WERI-Rb-1 (cell line): Measurements from ENCODE around the gene LSM14B.

Experiments
- DNase-seq: peaks from one replicate; pipeline ENCODE4 v3.0.0-alpha.2; 2020
- H3K27ac ChIP-seq: fragments of 250-450 bp; sonication (Bioruptor Pico); 2 replicates; pipeline ENCODE4 v1.5.1; 2020; ENCODE audit warnings: mild to moderate bottlenecking, moderate library complexity
- H3K27me3 ChIP-seq: fragments of 250-450 bp; sonication (Bioruptor Pico); 2 replicates; pipeline ENCODE4 v1.5.1; 2021; ENCODE audit warnings: mild to moderate bottlenecking, low read depth, moderate library complexity; ENCODE audit not compliant: insufficient read depth, severe bottlenecking
- H3K36me3 ChIP-seq: fragments of 250-450 bp; sonication (Bioruptor Pico); 2 replicates; pipeline ENCODE4 v1.5.1; 2020; ENCODE audit warnings: mild to moderate bottlenecking, moderate library complexity
- H3K4me3 ChIP-seq: 2 replicates; pipeline ENCODE4 v1.5.1; 2011; ENCODE audit warnings: low read depth, mild to moderate bottlenecking, control low read depth, low read length
- H3K9me3 ChIP-seq: fragments of 250-450 bp; sonication (Bioruptor Pico); 2 replicates; pipeline ENCODE4 v1.5.1; 2021; ENCODE audit warnings: mild to moderate bottlenecking, moderate library complexity; ENCODE audit not compliant: severe bottlenecking
- TF ChIP-seq, protein P1 (sequence below): IDR thresholded peaks from 2 replicates; pipeline ENCODE4 v1.5.1; 2011; ENCODE audit warnings: low read depth, mild to moderate bottlenecking, control low read depth, inconsistent platforms, low read length

Gene LSM14B

DNA sequence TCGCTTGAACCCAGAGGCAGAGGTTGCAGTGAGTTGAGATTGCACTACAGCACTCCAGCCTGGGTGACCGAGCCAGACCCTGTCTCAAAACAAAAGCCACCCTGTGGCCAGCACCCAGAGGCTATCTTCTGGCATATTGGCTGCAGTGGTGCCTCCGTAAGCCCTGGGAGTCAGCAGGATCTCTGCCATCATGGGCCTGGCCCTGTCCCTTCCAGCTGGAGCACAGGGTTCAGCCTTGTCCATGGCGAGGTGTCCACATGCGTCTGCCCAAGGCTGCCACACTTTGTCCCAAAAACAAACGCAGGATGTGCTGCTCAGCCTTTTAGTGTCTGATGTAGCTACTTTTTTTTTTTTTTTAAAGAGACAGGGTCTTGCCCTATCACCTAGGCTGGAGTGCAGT lies 45.2 kb downstream of the LSM14B start:
- Histone ChIP-seq H3K4me3 (no peak overlapping the region), H3K36me3 (peaks cover 57% of the 10 kb centered on the region), H3K27ac (no peak overlapping the region), H3K27me3 (no peaks in the 10 kb centered on the region), H3K9me3 (no peaks in the 10 kb centered on the region)
- TF ChIP-seq, protein P1, sequence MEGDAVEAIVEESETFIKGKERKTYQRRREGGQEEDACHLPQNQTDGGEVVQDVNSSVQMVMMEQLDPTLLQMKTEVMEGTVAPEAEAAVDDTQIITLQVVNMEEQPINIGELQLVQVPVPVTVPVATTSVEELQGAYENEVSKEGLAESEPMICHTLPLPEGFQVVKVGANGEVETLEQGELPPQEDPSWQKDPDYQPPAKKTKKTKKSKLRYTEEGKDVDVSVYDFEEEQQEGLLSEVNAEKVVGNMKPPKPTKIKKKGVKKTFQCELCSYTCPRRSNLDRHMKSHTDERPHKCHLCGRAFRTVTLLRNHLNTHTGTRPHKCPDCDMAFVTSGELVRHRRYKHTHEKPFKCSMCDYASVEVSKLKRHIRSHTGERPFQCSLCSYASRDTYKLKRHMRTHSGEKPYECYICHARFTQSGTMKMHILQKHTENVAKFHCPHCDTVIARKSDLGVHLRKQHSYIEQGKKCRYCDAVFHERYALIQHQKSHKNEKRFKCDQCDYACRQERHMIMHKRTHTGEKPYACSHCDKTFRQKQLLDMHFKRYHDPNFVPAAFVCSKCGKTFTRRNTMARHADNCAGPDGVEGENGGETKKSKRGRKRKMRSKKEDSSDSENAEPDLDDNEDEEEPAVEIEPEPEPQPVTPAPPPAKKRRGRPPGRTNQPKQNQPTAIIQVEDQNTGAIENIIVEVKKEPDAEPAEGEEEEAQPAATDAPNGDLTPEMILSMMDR = no peak
- no peak for DNase-seq

DNA sequence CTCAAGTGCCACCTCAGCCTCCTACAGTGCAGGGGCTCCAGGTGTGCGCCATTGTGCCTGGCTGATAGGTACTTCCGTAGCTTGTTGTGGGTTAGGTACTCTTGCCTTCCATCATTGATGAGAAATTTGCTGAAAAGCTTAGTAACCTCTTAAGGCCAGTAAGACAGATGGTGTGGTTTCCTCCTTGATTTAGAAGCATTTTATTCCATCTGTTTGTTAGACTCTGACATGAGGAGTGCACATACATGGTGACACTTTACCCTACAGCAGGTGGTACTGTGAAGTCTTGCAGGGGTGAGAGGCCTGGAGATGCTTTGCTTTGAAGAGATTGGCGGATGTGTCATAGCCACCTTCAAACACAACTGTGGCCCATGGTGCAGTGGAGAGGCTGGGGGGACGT lies 45.8 kb downstream of the LSM14B start:
- Histone ChIP-seq H3K27ac (no peak overlapping the region), H3K36me3 (peaks cover 53% of the 10 kb centered on the region), H3K9me3 (no peaks in the 10 kb centered on the region), H3K27me3 (no peaks in the 10 kb centered on the region), H3K4me3 (no peak overlapping the region)
- TF ChIP-seq, protein P1 = no peak
- DNase-seq = no peak

DNA sequence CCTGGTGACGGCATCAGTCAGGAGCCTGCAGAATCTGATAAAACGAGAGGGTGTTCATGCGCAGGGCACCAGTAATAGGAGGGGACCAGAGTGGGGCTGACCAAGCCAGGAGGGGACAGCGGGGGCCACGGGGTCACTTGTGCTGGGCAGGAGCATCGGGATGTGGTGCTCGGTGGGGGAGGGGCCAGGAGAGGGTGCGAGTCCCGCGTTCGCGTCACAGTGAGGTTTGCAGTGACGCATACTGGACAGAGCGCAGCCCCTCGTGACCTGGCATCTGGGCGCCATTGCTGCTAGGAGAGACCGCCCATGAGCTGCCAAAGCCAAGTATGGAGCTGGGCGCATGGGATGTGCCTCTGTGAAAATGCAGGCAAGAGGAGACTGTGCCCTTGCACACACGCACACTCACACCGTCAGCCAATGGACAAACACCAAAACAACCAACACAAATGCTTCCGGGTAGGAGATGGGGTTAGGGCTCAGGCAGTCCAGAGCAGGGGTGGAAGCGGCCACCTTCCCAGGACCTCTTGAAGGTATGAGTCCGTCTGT lies 46.7 kb downstream of the LSM14B start:
- Histone ChIP-seq H3K36me3 (peaks cover 54% of the 10 kb centered on the region), H3K9me3 (no peaks in the 10 kb centered on the region), H3K4me3 (no peak overlapping the region), H3K27me3 (no peaks in the 10 kb centered on the region), H3K27ac (no peak overlapping the region)
- TF ChIP-seq, protein P1 = no peak
- no peak for DNase-seq

DNA sequence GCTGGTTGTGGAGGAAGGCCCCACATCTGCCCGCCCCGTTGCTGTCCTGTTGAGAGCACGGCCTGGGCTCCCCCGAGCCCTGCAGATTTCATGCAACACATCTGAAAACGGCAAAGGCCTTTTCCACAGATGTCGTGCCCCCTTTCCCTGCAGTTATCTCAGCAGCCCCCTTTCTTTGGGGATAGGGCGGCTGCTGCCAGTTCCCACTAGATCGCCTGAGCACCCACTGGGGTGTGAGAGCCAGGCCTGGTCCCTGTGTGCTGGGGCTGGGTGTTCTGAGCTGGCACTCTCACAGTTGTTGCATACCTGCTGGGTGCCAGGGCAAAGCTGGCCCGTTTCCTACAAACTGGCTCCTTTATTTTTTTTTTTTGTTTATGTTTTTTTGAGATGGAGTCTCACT lies 48.3 kb downstream of the LSM14B start:
- TF ChIP-seq, protein P1 = no peak
- Histone ChIP-seq H3K36me3 (peaks cover 52% of the 10 kb centered on the region), H3K9me3 (no peaks in the 10 kb centered on the region), H3K27ac (no peak overlapping the region), H3K4me3 (no peak overlapping the region), H3K27me3 (no peaks in the 10 kb centered on the region)
- no peak for DNase-seq

DNA sequence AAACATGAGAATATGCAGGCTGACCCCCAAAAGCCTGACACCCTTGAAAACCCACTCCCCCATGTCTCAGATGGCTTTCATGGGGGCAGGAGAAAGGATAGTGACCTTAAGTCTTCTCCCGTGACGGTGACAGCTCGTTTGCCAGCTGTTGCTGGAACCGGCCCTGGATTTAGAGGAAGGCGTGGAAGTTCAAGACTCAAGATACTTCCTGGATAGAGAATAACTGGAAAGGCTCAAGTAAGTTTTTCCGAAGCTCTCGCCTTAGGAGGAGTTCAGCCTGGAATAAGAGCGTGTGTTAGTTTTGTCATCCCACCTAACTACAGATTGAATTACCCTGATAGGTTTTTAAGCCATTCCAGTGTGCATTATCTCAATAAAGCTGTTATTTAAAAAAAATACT lies 49.0 kb downstream of the LSM14B start:
- Histone ChIP-seq H3K4me3 (no peak overlapping the region), H3K27me3 (no peaks in the 10 kb centered on the region), H3K36me3 (peaks cover 51% of the 10 kb centered on the region), H3K9me3 (no peaks in the 10 kb centered on the region), H3K27ac (no peak overlapping the region)
- TF ChIP-seq, protein P1 = no peak
- no peak for DNase-seq

DNA sequence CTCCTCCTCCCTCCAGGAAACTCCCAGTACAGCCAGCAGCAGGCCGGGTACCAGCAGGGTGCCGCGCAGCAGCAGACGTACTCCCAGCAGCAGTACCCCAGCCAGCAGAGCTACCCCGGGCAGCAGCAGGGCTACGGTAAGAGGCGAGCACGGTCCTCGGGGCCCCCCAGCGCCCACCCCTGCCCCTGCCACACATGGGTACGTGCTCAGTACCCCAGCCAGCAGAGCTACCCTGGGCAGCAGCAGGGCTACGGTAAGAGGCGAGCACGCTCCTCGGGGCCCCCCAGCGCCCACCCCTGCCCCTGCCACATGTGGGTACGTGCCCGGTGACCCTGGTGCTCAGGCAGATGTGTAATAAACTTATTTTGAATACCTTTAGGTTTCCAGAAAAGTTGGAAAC lies 50.4 kb downstream of the LSM14B start:
- Histone ChIP-seq H3K4me3 (no peak overlapping the region), H3K9me3 (no peaks in the 10 kb centered on the region), H3K36me3 (peaks cover 55% of the 10 kb centered on the region), H3K27me3 (no peaks in the 10 kb centered on the region), H3K27ac (no peak overlapping the region)
- DNase-seq = no peak
- TF ChIP-seq, protein P1 = no peak
